Lower leg skin (tissue), 4 donors: ENCODE measurements around the gene NIM1K. TPM values are rescaled to one million over a fixed set of nuclear protein-coding genes. Genes with fewer than 3 reads are reported as not detected.

ENCODE experiments used
- DNase-seq, 2 donors: peaks; one replicate each; pipeline ENCODE4 v3.0.0-alpha.2; 2019; ENCODE audit warnings: low spot score in 2 of 2
- H3K4me3 ChIP-seq: fragments of 200-600 bp; sonication (generic); 2 replicates; pipeline ENCODE4 v1.5.1; 2017; ENCODE audit warnings: mild to moderate bottlenecking, low read depth; ENCODE audit not compliant: poor library complexity, severe bottlenecking
- CTCF ChIP-seq, 3 donors: fragments of 450-650 bp; IDR thresholded peaks; one replicate each; pipeline ENCODE4 v1.5.1; 2016; ENCODE audit warnings: antibody characterized with exemption in 3 of 3, mild to moderate bottlenecking in 3 of 3, moderate library complexity in 2 of 3
- POLR2A ChIP-seq, 2 donors: fragments of 450-650 bp; IDR thresholded peaks; one replicate each; pipeline ENCODE4 v1.6.1; 2016 to 2017; ENCODE audit warnings: antibody characterized with exemption in 2 of 2, mild to moderate bottlenecking in 1 of 2, moderate library complexity in 1 of 2
- WGBS, 2 donors: methylation state at CpG; one replicate each; pipeline ENCODE4 v1.1.5; 2018; 5-methylcytosine and 5-hydroxymethylcytosine counted together
- intact Hi-C: fragments of 100-400 bp; cut with DNase I; formaldehyde crosslinking; loops from one replicate; pipeline ENCODE4 v1.15.0; 2023; ENCODE audit warnings: low total_unique reads
- total RNA-seq, 4 donors: library from RNA; depleted of rRNA; stranded (reverse); fragments of >200 nt; gene quantifications; one replicate each; pipeline ENCODE4 v1.1.0, GENCODE V29; 2016

NIM1K gene
- total RNA-seq, 4 donors from 2014 or later = 0.44 to 2.5 (median 0.65) TPM; not detected in 1

- H3K4me3 ChIP-seq = no peak overlapping the region
- intact Hi-C loops = no loop called here
- WGBS, 2 donors = 75 to 95% methylated on average over 1 of the region's 1 CpG
- no peak for TF ChIP-seq CTCF (IDR thresholded peaks at IDR 0.05)
- TF ChIP-seq POLR2A (IDR thresholded peaks at IDR 0.05) = no peak
- DNase-seq = no peak
These were observed 76.3 kb downstream of the NIM1K start for GRCh38 chr5:43268188-43268820.

GRCh38 chr5:43270645-43271044 lies 78.6 kb downstream of the NIM1K start:
- WGBS, 2 donors = 47 to 82% methylated on average over 1 of the region's 1 CpG
- no peak for DNase-seq
- no peak for TF ChIP-seq POLR2A (IDR thresholded peaks at IDR 0.05)
- TF ChIP-seq CTCF (IDR thresholded peaks at IDR 0.05) = no peak
- H3K4me3 ChIP-seq = no peak overlapping the region
- intact Hi-C loops = no loop called here

- no peak for DNase-seq
- TF ChIP-seq POLR2A (IDR thresholded peaks at IDR 0.05) = no peak
- no peak for TF ChIP-seq CTCF (IDR thresholded peaks at IDR 0.05)
- intact Hi-C loops = no loop called here
- no peak overlapping the region for H3K4me3 ChIP-seq
These were observed 81.5 kb downstream of the NIM1K start for GRCh38 chr5:43273552-43273951.

GRCh38 chr5:43274435-43275114 lies 82.5 kb downstream of the NIM1K start:
- no peak overlapping the region for H3K4me3 ChIP-seq
- TF ChIP-seq CTCF (IDR thresholded peaks at IDR 0.05) (no peak), POLR2A (IDR thresholded peaks at IDR 0.05) (no peak)
- WGBS, 2 donors = 33 to 39% methylated on average over 7 of the region's 7 CpGs
- no peak for DNase-seq
- intact Hi-C loops = no loop called here

GRCh38 chr5:43275391-43275790 lies 83.4 kb downstream of the NIM1K start:
- intact Hi-C loops = no loop called here
- no peak overlapping the region for H3K4me3 ChIP-seq
- DNase-seq = peak in 1 of 2 donors; percentile 20
- 60 to 73% methylated on average over 4 of the region's 4 CpGs for WGBS, 2 donors
- TF ChIP-seq CTCF (IDR thresholded peaks at IDR 0.05) (no peak), POLR2A (IDR thresholded peaks at IDR 0.05) (no peak)
